HL-60 (cell line): Measurements from ENCODE around the gene MAP3K20.
A peak's percentile ranks its signal among the peaks of the same experiment; 100 is the strongest.

ENCODE experiments used
- DNase-seq, 2 experiments: peaks; one replicate each; pipeline ENCODE4 v3.0.0-alpha.2; 2010 to 2020; ENCODE audit warnings: low read depth in 1 of 2, low spot score in 1 of 2
- H3K27ac ChIP-seq: fragments of 250-450 bp; sonication (Bioruptor Pico); replicated peaks from 2 replicates; pipeline ENCODE4 v1.5.1; 2020; ENCODE audit warnings: mild to moderate bottlenecking, moderate library complexity
- H3K27me3 ChIP-seq: fragments of 250-450 bp; sonication (Bioruptor Pico); 2 replicates; pipeline ENCODE4 v1.5.1; 2021; ENCODE audit warnings: mild to moderate bottlenecking, moderate library complexity; ENCODE audit not compliant: insufficient read depth, poor library complexity, severe bottlenecking
- H3K4me3 ChIP-seq: replicated peaks from 2 replicates; pipeline ENCODE4 v1.5.1; 2011; ENCODE audit warnings: mild to moderate bottlenecking, control low read depth, low read length; ENCODE audit not compliant: insufficient read depth
- CTCF ChIP-seq: IDR thresholded peaks from one replicate; pipeline ENCODE4 v1.5.1; 2011; ENCODE audit warnings: low read length, control low read depth, inconsistent platforms; ENCODE audit not compliant: insufficient read depth
- GABPA ChIP-seq: IDR thresholded peaks from 2 replicates; pipeline ENCODE4 v1.6.1; 2012; ENCODE audit warnings: low read depth
- POLR2AphosphoS5 ChIP-seq: IDR thresholded peaks from 2 replicates; pipeline ENCODE4 v1.6.1; 2012; ENCODE audit warnings: low read depth
- REST ChIP-seq: IDR thresholded peaks from 2 replicates; pipeline ENCODE4 v1.6.1; 2012; ENCODE audit warnings: low read depth; ENCODE audit not compliant: insufficient replicate concordance
- SPI1 ChIP-seq: IDR thresholded peaks from 2 replicates; pipeline ENCODE4 v1.6.1; 2012; ENCODE audit warnings: low read depth, mild to moderate bottlenecking, borderline replicate concordance

The MAP3K20 gene

GRCh38 chr2:173076581-173077345, 1.1 kb downstream of the MAP3K20 start:
- H3K4me3 ChIP-seq, result peak overlapping the region; percentile 73
- peak overlapping the region; percentile 80 for H3K27ac ChIP-seq
- no peak for DNase-seq
- TF ChIP-seq REST (no peak), CTCF (no peak), SPI1 (no peak), POLR2AphosphoS5 (no peak), GABPA (no peak)
- no peaks in the 10 kb centered on the region for H3K27me3 ChIP-seq

- H3K4me3 ChIP-seq, result no peak overlapping the region
- TF ChIP-seq CTCF (no peak), SPI1 (no peak), GABPA (no peak), REST (no peak), POLR2AphosphoS5 (no peak)
- DNase-seq, result no peak
- no peak overlapping the region for H3K27ac ChIP-seq
- H3K27me3 ChIP-seq, result no peaks in the 10 kb centered on the region
These were observed 2.0 kb downstream of the MAP3K20 start for GRCh38 chr2:173077506-173078177.

- TF ChIP-seq POLR2AphosphoS5 (no peak), GABPA (no peak), CTCF (no peak), REST (no peak), SPI1 (no peak)
- H3K4me3 ChIP-seq, result no peak overlapping the region
- no peak overlapping the region for H3K27ac ChIP-seq
- no peak for DNase-seq
- H3K27me3 ChIP-seq, result no peaks in the 10 kb centered on the region
These were observed 3.5 kb downstream of the MAP3K20 start for GRCh38 chr2:173079141-173079540.
